ENCODE results near the gene NCK2. TPM values are rescaled to one million over a fixed set of nuclear protein-coding genes. Genes with fewer than 3 reads are reported as not detected.

Gene NCK2
- total and polyA plus RNA-seq, 10 of the 15 experiments (the other 5 are each of a cell fraction or from before 2014, with no cell fraction given) = 1.2 to 30.9 (median 14.1) TPM

DNA sequence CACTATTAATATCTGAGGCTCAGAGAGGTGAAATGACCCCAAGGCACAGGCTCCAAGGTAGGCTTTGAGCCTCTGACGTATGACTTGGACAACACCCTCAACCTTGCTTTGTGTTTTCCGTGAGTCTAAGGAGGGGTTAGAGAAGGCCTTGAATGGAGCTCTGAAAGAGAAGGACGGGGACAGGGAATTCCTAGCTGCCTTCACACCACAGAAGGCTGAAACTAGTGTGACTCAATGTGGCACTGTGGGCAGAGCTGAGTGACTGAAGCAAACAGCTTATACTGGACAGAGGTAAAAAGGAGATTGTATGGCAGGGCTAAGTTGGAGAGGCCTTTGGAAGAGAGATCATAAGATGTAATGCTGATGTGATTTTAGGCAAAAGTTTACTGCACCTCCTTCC lies 3.5 kb upstream of the NCK2 start:
- Histone ChIP-seq H3K4me1 (ENCODE audit: control insufficient read depth, insufficient read depth, low read length) (peaks cover 9% of the 10 kb centered on the region), H4K20me1 (ENCODE audit: control insufficient read depth, insufficient read depth) (no peaks in the 10 kb centered on the region), H3K9me3 (replicated peaks; ENCODE audit: control insufficient read depth, insufficient read depth, low read length) (no peaks in the 10 kb centered on the region), H3K79me2 (ENCODE audit: control insufficient read depth, insufficient read depth, low read length) (peaks cover 13% of the 10 kb centered on the region), H3K9ac (ENCODE audit: control insufficient read depth, insufficient read depth, low read length) (no peak overlapping the region), H3K4me3 (no peak overlapping the region), H3K36me3 (ENCODE audit: control insufficient read depth in 2 of 2, insufficient read depth in 2 of 2, low read length in 1 of 2) (no peaks in the 10 kb centered on the region), H2AFZ (ENCODE audit: control insufficient read depth, low read depth, low read length) (no peak overlapping the region), H3K27ac (ENCODE audit: control insufficient read depth, insufficient read depth) (no peak overlapping the region), H3K27me3 (replicated peaks in 1 of 2; ENCODE audit: control insufficient read depth in 2 of 2, insufficient read depth in 2 of 2, low read length in 1 of 2) (no peaks in the 10 kb centered on the region; a peak in 1 of 4 replicates), H3K4me2 (ENCODE audit: control insufficient read depth, insufficient read depth) (no peak overlapping the region)
- ATAC-seq (no peak), FAIRE-seq (no peak), DNase-seq (ENCODE audit: low read depth, low spot score) (no peak)
- intact Hi-C loops (cut with micrococcal nuclease; ENCODE audit: unreplicated experiment) (loop anchor here (10.0 kb wide), 2 partner anchors 366 to 406 kb away; partner anchors contain the start of gene C2orf49), in situ Hi-C loops (cut with MboI) (no loop called here)
- BruUV-seq (replicated peaks) = no TSS peak
- RAD21 ChIA-PET (ENCODE audit: unreplicated experiment) = no interaction called here
- TF ChIP-seq, protein P1, sequence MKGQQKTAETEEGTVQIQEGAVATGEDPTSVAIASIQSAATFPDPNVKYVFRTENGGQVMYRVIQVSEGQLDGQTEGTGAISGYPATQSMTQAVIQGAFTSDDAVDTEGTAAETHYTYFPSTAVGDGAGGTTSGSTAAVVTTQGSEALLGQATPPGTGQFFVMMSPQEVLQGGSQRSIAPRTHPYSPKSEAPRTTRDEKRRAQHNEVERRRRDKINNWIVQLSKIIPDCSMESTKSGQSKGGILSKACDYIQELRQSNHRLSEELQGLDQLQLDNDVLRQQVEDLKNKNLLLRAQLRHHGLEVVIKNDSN (IDR thresholded peaks at IDR 0.05; ENCODE audit: borderline replicate concordance, extremely low read length, insufficient read depth, low read depth, low read length) = no peak
- TF ChIP-seq CREM (IDR thresholded peaks at IDR 0.05; ENCODE audit: low read depth) (no peak), EZH2 (IDR thresholded peaks at IDR 0.05; ENCODE audit: borderline replicate concordance, control insufficient read depth, low read depth, low read length) (no peak), YY1 (IDR thresholded peaks at IDR 0.05; ENCODE audit: low read depth, low read length) (no peak), RUNX3 (IDR thresholded peaks at IDR 0.05; ENCODE audit: low read length) (no peak), SMC3 (IDR thresholded peaks at IDR 0.05; ENCODE audit: borderline replicate concordance, low read length) (no peak), ESRRA (IDR thresholded peaks at IDR 0.05; ENCODE audit: low read length) (no peak), ZNF622 (IDR thresholded peaks at IDR 0.05) (no peak), TBL1XR1 (IDR thresholded peaks at IDR 0.05; ENCODE audit: low read depth, low read length) (no peak), PML (IDR thresholded peaks at IDR 0.05; ENCODE audit: low read length) (no peak), CBX3 (IDR thresholded peaks at IDR 0.05; ENCODE audit: borderline replicate concordance, low read depth) (no peak)
- TF ChIP-seq, protein P2, sequence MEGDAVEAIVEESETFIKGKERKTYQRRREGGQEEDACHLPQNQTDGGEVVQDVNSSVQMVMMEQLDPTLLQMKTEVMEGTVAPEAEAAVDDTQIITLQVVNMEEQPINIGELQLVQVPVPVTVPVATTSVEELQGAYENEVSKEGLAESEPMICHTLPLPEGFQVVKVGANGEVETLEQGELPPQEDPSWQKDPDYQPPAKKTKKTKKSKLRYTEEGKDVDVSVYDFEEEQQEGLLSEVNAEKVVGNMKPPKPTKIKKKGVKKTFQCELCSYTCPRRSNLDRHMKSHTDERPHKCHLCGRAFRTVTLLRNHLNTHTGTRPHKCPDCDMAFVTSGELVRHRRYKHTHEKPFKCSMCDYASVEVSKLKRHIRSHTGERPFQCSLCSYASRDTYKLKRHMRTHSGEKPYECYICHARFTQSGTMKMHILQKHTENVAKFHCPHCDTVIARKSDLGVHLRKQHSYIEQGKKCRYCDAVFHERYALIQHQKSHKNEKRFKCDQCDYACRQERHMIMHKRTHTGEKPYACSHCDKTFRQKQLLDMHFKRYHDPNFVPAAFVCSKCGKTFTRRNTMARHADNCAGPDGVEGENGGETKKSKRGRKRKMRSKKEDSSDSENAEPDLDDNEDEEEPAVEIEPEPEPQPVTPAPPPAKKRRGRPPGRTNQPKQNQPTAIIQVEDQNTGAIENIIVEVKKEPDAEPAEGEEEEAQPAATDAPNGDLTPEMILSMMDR (IDR thresholded peaks at IDR 0.05 in 2 of 3, conservative IDR thresholded peaks at IDR 0.05 in 1 of 3; ENCODE audit: control insufficient read depth in 2 of 3, extremely low read depth in 1 of 3, insufficient read depth in 1 of 3, low read depth in 3 of 3, low read length in 3 of 3) = no peak
- TF ChIP-seq, protein P3, sequence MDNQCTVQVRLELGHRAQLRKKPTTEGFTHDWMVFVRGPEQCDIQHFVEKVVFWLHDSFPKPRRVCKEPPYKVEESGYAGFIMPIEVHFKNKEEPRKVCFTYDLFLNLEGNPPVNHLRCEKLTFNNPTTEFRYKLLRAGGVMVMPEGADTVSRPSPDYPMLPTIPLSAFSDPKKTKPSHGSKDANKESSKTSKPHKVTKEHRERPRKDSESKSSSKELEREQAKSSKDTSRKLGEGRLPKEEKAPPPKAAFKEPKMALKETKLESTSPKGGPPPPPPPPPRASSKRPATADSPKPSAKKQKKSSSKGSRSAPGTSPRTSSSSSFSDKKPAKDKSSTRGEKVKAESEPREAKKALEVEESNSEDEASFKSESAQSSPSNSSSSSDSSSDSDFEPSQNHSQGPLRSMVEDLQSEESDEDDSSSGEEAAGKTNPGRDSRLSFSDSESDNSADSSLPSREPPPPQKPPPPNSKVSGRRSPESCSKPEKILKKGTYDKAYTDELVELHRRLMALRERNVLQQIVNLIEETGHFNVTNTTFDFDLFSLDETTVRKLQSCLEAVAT (IDR thresholded peaks at IDR 0.05) = no peak
- TF ChIP-seq, protein P4, sequence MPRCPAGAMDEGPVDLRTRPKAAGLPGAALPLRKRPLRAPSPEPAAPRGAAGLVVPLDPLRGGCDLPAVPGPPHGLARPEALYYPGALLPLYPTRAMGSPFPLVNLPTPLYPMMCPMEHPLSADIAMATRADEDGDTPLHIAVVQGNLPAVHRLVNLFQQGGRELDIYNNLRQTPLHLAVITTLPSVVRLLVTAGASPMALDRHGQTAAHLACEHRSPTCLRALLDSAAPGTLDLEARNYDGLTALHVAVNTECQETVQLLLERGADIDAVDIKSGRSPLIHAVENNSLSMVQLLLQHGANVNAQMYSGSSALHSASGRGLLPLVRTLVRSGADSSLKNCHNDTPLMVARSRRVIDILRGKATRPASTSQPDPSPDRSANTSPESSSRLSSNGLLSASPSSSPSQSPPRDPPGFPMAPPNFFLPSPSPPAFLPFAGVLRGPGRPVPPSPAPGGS (IDR thresholded peaks at IDR 0.05; ENCODE audit: borderline replicate concordance, insufficient read depth, low read depth, low read length, poor library complexity, severe bottlenecking) = no peak
- TF ChIP-seq, protein P5, sequence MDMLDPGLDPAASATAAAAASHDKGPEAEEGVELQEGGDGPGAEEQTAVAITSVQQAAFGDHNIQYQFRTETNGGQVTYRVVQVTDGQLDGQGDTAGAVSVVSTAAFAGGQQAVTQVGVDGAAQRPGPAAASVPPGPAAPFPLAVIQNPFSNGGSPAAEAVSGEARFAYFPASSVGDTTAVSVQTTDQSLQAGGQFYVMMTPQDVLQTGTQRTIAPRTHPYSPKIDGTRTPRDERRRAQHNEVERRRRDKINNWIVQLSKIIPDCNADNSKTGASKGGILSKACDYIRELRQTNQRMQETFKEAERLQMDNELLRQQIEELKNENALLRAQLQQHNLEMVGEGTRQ (IDR thresholded peaks at IDR 0.05; ENCODE audit: borderline replicate concordance, low read depth, low read length) = no peak
- 36% methylated on average over 3 of the region's 3 CpGs for WGBS (ENCODE audit: insufficient coverage, insufficient replicate concordance, low lambda C conversion rate, missing lambda C conversion rate)
- SMC1A ChIA-PET (ENCODE audit: uncharacterized antibody, unreplicated experiment) = interaction anchor here (0.9 to 1.1 kb wide), 2 partner anchors 12 to 14 kb away, joined by 3 to 6 read pairs; no protein-coding TSS in a partner anchor
- CTCF ChIA-PET = interaction anchor here (0.7 to 1.1 kb wide), 2 partner anchors 10 to 159 kb away, joined by 3 read pairs; no protein-coding TSS in a partner anchor
- POLR2A ChIA-PET = no interaction called here

Measured in GM12878 (cell line).